ENCODE results near the gene ZHX3. TPM values are rescaled to one million over a fixed set of nuclear protein-coding genes. Genes with fewer than 3 reads are reported as not detected.

ZHX3 gene
- total RNA-seq, 1 donor from 2014 or later = 53.3 TPM

GRCh38 chr20:41142245-41142644 lies 175.3 kb downstream of the ZHX3 start:
- H3K36me3 ChIP-seq = no peaks in the 10 kb centered on the region
- intact Hi-C loops (cut with DNase I) = no loop called here
- no peak overlapping the region for H3K4me3 ChIP-seq
- H3K4me1 ChIP-seq = peaks cover 11 to 58% of the 10 kb centered on the region in 2 donors
- TF ChIP-seq, protein P1, sequence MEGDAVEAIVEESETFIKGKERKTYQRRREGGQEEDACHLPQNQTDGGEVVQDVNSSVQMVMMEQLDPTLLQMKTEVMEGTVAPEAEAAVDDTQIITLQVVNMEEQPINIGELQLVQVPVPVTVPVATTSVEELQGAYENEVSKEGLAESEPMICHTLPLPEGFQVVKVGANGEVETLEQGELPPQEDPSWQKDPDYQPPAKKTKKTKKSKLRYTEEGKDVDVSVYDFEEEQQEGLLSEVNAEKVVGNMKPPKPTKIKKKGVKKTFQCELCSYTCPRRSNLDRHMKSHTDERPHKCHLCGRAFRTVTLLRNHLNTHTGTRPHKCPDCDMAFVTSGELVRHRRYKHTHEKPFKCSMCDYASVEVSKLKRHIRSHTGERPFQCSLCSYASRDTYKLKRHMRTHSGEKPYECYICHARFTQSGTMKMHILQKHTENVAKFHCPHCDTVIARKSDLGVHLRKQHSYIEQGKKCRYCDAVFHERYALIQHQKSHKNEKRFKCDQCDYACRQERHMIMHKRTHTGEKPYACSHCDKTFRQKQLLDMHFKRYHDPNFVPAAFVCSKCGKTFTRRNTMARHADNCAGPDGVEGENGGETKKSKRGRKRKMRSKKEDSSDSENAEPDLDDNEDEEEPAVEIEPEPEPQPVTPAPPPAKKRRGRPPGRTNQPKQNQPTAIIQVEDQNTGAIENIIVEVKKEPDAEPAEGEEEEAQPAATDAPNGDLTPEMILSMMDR (IDR thresholded peaks at IDR 0.05) = no peak
- H3K27ac ChIP-seq = peak overlapping the region; percentile 53 to 95
- no peak for DNase-seq (ENCODE audit: low spot score in 2 of 2)
- no peaks in the 10 kb centered on the region for H3K27me3 ChIP-seq
- H3K9me3 ChIP-seq = no peaks in the 10 kb centered on the region

- TF ChIP-seq, protein P1 (IDR thresholded peaks at IDR 0.05) = no peak
- no peak for DNase-seq (ENCODE audit: low spot score in 2 of 2)
- peak overlapping the region; percentile 53 to 95 for H3K27ac ChIP-seq
- intact Hi-C loops (cut with DNase I) = no loop called here
- peaks cover 8 to 50% of the 10 kb centered on the region in 2 donors for H3K4me1 ChIP-seq
- no peaks in the 10 kb centered on the region for H3K36me3 ChIP-seq
- H3K9me3 ChIP-seq = no peaks in the 10 kb centered on the region
- H3K4me3 ChIP-seq = no peak overlapping the region
- no peaks in the 10 kb centered on the region for H3K27me3 ChIP-seq
Measured at GRCh38 chr20:41141153-41141815, 176.2 kb downstream of the ZHX3 start.

DNA sequence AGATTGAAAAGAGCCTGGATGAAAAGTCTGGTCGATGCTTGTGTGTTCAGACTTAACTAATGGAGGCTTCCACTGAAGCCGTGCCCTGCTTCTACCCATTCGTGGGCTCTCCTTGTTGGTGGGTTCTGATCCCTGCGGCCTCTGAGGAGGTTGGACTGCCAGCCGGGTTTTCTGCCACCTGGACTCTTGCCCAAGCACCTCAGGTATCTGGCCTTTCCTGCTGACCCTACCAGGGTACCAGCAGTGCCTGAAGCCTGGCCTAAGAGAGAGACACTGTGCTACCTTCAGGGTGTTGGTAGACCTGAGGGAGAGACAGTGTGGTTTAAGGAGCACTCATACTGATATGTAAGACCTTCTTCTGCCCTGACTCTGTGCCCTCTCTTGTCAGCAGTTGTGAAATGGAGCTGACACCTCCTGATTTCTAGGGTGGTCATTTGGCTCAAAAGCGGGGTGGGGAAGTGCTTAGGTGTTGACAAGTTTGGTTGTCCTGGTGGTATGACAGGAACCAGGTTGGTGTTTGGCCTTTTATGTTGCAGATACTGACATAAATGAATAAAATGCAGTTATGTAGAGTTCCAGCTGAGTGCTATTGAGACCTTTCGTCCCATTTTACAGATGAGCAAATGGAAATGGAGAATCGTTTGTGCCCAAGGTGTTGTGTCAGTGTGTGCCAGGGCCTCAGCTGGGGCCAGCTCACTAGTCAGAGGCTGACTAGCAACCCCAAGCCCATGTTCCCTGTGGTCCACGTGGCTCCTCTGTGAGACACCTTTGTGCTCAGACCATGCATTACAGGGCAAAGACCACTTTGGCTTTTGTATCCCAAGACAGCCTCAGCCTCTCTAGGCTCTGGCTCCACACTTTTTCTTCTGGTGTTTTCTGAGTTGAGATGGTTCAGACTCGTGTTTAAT lies 177.1 kb downstream of the ZHX3 start:
- H3K4me1 ChIP-seq = peaks cover under 1 to 45% of the 10 kb centered on the region in 2 donors
- peak overlapping the region; percentile 53 to 95 for H3K27ac ChIP-seq
- H3K9me3 ChIP-seq = no peaks in the 10 kb centered on the region
- intact Hi-C loops (cut with DNase I) = no loop called here
- H3K36me3 ChIP-seq = no peaks in the 10 kb centered on the region
- no peaks in the 10 kb centered on the region for H3K27me3 ChIP-seq
- TF ChIP-seq, protein P1 (IDR thresholded peaks at IDR 0.05) = no peak
- no peak for DNase-seq (ENCODE audit: low spot score in 2 of 2)
- H3K4me3 ChIP-seq = peak overlapping the region; percentile 5 to 86

- intact Hi-C loops (cut with DNase I) = loop anchor here (5.0 kb wide), 2 partner anchors 273 to 478 kb away; partner anchors contain the start of gene CHD6
- peak overlapping the region; percentile 86 to 99 for H3K4me3 ChIP-seq
- TF ChIP-seq, protein P1 (IDR thresholded peaks at IDR 0.05) = no peak
- H3K27ac ChIP-seq = peak overlapping the region; percentile 95 to 98
- H3K36me3 ChIP-seq = no peaks in the 10 kb centered on the region
- peaks cover 0 to 37% of the 10 kb centered on the region in 2 donors for H3K4me1 ChIP-seq
- no peak for DNase-seq (ENCODE audit: low spot score in 2 of 2)
- no peaks in the 10 kb centered on the region for H3K9me3 ChIP-seq
- no peaks in the 10 kb centered on the region for H3K27me3 ChIP-seq
Measured at GRCh38 chr20:41139227-41140093, 178.1 kb downstream of the ZHX3 start.
